Parathyroid adenoma (tissue), 2 donors: Measurements from ENCODE around the gene MSH2.
"Not testable (repeated sequence)": the region's sequence is repeated elsewhere in the genome, so short reads cannot be mapped to it uniquely, and the experiment has no call there.

Experiments used
- H2AFZ ChIP-seq: fragments of 300-600 bp; sonication (generic); one replicate; pipeline ENCODE4 v1.7.0; 2017; ENCODE audit warnings: antibody characterized with exemption, mild to moderate bottlenecking
- H3K27ac ChIP-seq: fragments of 300-600 bp; sonication (generic); one replicate; pipeline ENCODE4 v1.7.0; 2017
- H3K27me3 ChIP-seq: fragments of 300-600 bp; sonication (generic); one replicate; pipeline ENCODE4 v1.7.0; 2017; ENCODE audit warnings: low read length; ENCODE audit not compliant: control insufficient read depth, insufficient read depth
- H3K36me3 ChIP-seq: fragments of 300-600 bp; sonication (generic); one replicate; pipeline ENCODE4 v1.7.0; 2017; ENCODE audit warnings: low read length; ENCODE audit not compliant: control insufficient read depth, insufficient read depth
- H3K4me1 ChIP-seq: fragments of 300-600 bp; sonication (generic); one replicate; pipeline ENCODE4 v1.7.0; 2017; ENCODE audit warnings: control low read depth
- H3K4me2 ChIP-seq: fragments of 300-600 bp; sonication (generic); one replicate; pipeline ENCODE4 v1.7.0; 2017; ENCODE audit warnings: low read length
- H3K4me3 ChIP-seq: fragments of 300-600 bp; sonication (generic); one replicate; pipeline ENCODE4 v1.7.0; 2017; ENCODE audit warnings: low read depth, low read length
- H3K79me2 ChIP-seq: fragments of 300-600 bp; sonication (generic); one replicate; pipeline ENCODE4 v1.7.0; 2017; ENCODE audit warnings: control low read depth
- H3K9ac ChIP-seq: fragments of 300-600 bp; sonication (generic); one replicate; pipeline ENCODE4 v1.7.0; 2017; ENCODE audit warnings: mild to moderate bottlenecking
- H3K9me3 ChIP-seq: fragments of 300-600 bp; sonication (generic); one replicate; pipeline ENCODE4 v1.7.0; 2017; ENCODE audit warnings: low read length; ENCODE audit not compliant: control insufficient read depth
- TF ChIP-seq, protein P1 (sequence below): fragments of 300-600 bp; sonication (generic); IDR thresholded peaks from one replicate; pipeline ENCODE4 v1.7.0; 2017; ENCODE audit warnings: antibody characterized with exemption, mild to moderate bottlenecking
- donor health status: primary hyperparathyroidism.

Gene MSH2

DNA sequence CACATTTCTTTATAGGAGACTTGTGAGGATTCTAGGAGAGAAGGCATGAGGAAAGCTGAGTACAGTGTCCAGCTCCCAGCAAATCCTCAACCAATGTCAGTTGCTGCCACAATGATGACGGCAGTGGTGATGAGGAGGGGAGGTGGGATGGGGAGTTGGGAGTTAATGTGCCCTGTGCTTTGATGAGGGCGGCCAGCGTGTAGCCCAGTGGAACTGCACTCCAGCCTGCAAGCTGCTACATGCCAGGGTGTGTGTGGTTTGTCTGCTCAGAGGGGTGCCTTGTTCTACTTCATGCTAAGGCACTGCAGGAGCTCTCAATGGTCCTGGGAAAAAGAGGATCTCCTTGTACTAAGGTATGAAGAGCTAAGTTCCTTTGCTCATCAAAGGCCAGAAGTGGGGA is 96.1 kb downstream of the MSH2 start:
- Histone ChIP-seq H3K9me3 (no peaks in the 10 kb centered on the region), H3K4me1 (no peaks in the 10 kb centered on the region), H3K27me3 (no peaks in the 10 kb centered on the region), H3K36me3 (no peaks in the 10 kb centered on the region), H3K27ac (no peak overlapping the region), H3K79me2 (no peaks in the 10 kb centered on the region), H3K4me3 (no peak overlapping the region), H3K9ac (no peak overlapping the region), H2AFZ (no peak overlapping the region), H3K4me2 (no peak overlapping the region)
- TF ChIP-seq, protein P1, sequence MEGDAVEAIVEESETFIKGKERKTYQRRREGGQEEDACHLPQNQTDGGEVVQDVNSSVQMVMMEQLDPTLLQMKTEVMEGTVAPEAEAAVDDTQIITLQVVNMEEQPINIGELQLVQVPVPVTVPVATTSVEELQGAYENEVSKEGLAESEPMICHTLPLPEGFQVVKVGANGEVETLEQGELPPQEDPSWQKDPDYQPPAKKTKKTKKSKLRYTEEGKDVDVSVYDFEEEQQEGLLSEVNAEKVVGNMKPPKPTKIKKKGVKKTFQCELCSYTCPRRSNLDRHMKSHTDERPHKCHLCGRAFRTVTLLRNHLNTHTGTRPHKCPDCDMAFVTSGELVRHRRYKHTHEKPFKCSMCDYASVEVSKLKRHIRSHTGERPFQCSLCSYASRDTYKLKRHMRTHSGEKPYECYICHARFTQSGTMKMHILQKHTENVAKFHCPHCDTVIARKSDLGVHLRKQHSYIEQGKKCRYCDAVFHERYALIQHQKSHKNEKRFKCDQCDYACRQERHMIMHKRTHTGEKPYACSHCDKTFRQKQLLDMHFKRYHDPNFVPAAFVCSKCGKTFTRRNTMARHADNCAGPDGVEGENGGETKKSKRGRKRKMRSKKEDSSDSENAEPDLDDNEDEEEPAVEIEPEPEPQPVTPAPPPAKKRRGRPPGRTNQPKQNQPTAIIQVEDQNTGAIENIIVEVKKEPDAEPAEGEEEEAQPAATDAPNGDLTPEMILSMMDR = no peak

DNA sequence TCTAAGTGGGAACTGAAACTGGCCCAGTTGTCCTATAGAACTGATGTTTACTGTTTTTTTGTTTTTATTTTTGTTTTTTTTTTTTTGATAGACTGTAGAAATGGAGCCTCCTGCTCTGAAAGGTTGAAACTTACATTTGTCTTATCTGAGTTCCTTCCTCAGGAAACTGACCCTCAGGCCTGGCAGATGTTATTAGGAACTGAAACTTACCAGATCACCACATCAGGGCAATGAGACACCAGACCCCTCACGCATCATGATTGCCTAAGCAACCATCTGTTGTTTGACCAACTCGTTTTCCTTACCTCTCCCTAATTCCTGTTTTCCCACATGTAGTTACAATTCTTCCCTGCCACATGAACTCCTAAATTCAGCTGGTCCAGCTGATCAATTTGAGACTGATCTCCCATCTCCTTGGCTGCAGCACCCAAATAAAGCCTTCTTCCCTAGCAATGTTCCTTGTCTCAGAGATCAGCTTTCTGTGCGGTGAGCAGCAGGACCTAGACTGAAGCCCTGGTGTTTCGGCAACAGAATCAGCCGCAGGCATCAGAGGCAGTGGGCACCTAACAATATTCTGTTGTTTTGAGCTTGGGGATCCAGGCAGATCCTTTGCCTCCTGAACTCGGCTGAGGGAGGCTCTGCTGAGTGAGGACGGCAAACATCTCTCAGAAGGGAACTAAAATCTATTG is 96.8 kb downstream of the MSH2 start:
- Histone ChIP-seq H3K27me3 (no peaks in the 10 kb centered on the region), H3K36me3 (no peaks in the 10 kb centered on the region), H2AFZ (no peak overlapping the region), H3K4me2 (no peak overlapping the region), H3K4me1 (no peaks in the 10 kb centered on the region), H3K27ac (no peak overlapping the region), H3K9me3 (no peaks in the 10 kb centered on the region), H3K4me3 (no peak overlapping the region), H3K79me2 (no peaks in the 10 kb centered on the region), H3K9ac (no peak overlapping the region)
- TF ChIP-seq, protein P1 = no peak

DNA sequence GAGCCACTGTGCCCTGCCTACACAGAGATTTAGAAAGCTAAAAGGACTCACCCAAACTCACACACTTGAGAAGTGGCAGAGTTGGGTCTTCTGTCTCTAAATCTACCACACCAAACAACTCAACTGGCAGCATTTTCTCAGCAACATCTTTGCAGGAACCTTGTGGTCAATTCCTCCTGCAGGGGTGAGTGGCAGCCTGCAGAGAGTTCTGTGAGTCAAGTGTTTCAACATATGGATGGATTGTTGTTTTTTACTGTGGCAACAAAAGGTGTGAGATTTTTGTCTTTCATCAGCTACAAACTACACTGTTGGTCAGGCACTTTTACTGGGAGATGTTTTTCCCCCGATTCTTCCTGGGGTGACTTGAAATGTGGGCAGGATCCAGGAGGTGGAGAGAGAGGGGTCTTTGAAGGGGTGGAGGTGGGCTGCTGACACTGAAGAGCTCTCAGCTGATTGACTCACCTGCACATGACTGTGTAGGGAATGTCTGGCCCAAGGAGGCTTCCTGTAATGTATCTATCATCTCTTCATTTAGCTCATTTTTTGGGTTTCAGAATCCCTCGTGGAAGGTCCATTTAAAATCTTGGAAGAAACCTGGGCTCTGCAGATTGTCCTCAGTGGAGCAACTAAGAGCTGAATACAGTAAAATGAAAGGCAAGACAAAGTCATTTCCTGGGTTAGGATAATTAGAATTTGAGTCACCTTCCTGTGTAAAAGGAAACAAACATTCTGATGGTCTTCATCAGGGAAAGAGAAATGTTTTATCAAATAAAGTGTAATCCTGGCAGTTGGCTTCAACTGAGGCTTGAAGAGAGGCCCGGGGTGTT is 98.6 kb downstream of the MSH2 start:
- Histone ChIP-seq H3K4me3 (no peak overlapping the region), H3K27ac (no peak overlapping the region), H2AFZ (no peak overlapping the region)

DNA sequence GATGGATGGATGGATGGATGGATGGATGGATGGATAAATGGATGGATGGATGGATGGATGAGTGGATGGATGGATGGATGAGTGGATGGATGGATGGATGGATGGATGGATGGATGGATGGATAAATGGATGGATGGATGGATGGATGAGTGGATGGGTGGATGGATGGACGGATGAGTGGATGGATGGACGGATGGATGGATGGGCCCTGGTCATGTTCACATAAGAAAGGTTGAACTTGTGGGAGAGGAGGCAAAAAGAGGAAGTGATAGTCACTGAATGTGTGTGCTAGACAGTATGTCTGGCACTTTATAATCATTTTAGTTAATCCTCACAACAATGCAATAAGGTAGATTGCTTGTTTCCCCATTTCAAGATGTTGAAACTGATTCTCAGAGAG is 99.5 kb downstream of the MSH2 start:
- H3K9me3 ChIP-seq, H2AFZ ChIP-seq, H3K9ac ChIP-seq, H3K4me3 ChIP-seq, H3K27me3 ChIP-seq, H3K4me2 ChIP-seq, H3K4me1 ChIP-seq, H3K27ac ChIP-seq, H3K36me3 ChIP-seq, H3K79me2 ChIP-seq: not testable (repeated sequence)

More for the DNA sequence above, 98.6 kb downstream of the MSH2 start:
- H3K4me2 ChIP-seq = no peak overlapping the region
- H3K36me3 ChIP-seq = no peaks in the 10 kb centered on the region
- H3K27me3 ChIP-seq = no peaks in the 10 kb centered on the region
- TF ChIP-seq, protein P1 = no peak
- H3K9ac ChIP-seq = no peak overlapping the region
- no peaks in the 10 kb centered on the region for H3K4me1 ChIP-seq
- no peaks in the 10 kb centered on the region for H3K79me2 ChIP-seq
- no peaks in the 10 kb centered on the region for H3K9me3 ChIP-seq

DNA sequence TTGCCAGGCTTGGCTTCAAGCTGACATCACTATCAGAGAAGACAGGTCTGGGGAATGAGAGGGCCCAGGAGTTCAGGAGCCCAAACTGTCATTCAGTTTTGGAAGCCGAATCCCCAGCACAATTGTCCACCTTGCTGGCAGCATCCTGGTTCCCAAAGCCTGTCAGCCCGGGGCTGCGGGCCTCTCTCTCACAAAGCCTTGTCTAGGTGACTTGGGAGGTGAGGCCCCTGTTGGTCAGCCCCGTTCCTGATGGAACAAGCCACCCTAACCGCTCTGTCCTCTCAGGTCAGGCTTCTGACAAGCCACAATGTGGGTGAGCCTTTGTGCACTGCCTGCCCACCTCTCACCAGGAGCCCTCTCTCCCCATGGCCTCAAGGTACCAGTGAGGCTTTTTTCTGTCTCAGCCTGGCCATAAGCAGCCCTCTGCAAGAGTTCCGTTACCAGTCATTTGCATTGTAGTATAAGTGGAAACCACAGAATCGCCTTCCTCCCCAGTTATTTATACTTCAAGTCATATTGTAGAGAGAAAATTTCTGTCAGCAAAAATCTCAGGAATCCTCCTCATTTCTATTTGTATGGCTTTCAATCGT is 100.6 kb downstream of the MSH2 start:
- Histone ChIP-seq H3K9ac (no peak overlapping the region), H3K27ac (no peak overlapping the region), H3K4me2 (no peak overlapping the region), H3K79me2 (no peaks in the 10 kb centered on the region), H3K36me3 (no peaks in the 10 kb centered on the region), H3K27me3 (no peaks in the 10 kb centered on the region), H3K9me3 (no peaks in the 10 kb centered on the region), H2AFZ (no peak overlapping the region), H3K4me1 (no peaks in the 10 kb centered on the region), H3K4me3 (no peak overlapping the region)
- TF ChIP-seq, protein P1 = no peak
